ENCODE results near the gene VEZF1. TPM values are rescaled to one million over a fixed set of nuclear protein-coding genes. Genes with fewer than 3 reads are reported as not detected.

Gene VEZF1
- total and polyA plus RNA-seq, 2 donors (not counting 1 experiment from before 2014, with no cell fraction given), result 43.9 to 51.2 TPM

- no peaks in the 10 kb centered on the region for H4K20me1 ChIP-seq (ENCODE audit: control insufficient read depth, extremely low read depth, insufficient read depth, low read length)
Observed at GRCh38 chr17:57929386-57929785, 58.7 kb downstream of the VEZF1 start.

GRCh38 chr17:57928928-57929327, 59.1 kb downstream of the VEZF1 start:
- Histone ChIP-seq H3K27me3 (ENCODE audit: control insufficient read depth, insufficient read depth, low read length) (no peaks in the 10 kb centered on the region), H4K20me1 (ENCODE audit: control insufficient read depth, extremely low read depth, insufficient read depth, low read length) (no peaks in the 10 kb centered on the region), H3K4me3 (replicated peaks in 1 of 4; ENCODE audit: control extremely low read depth in 1 of 4, insufficient read depth in 1 of 4, low read depth in 3 of 4, low read length in 4 of 4) (no peak overlapping the region), H3K27ac (ENCODE audit: insufficient read depth, low read length) (no peak overlapping the region), H3K9me3 (ENCODE audit: control insufficient read depth, insufficient read depth, low read depth, low read length) (no peaks in the 10 kb centered on the region), H3K9ac (ENCODE audit: insufficient read depth, low read length) (no peak overlapping the region), H2AFZ (ENCODE audit: low read length) (no peak overlapping the region), H3K4me1 (ENCODE audit: control insufficient read depth, extremely low read depth, insufficient read depth, low read length) (peaks cover 6% of the 10 kb centered on the region), H3K79me2 (ENCODE audit: control insufficient read depth, insufficient read depth, low read length) (peaks cover 34% of the 10 kb centered on the region), H3K36me3 (ENCODE audit: control insufficient read depth, insufficient read depth, low read length) (peaks cover 2% of the 10 kb centered on the region), H3K4me2 (ENCODE audit: extremely low read depth, insufficient read depth, low read length) (no peak overlapping the region)
- DNase-seq (ENCODE audit: low read depth in 2 of 2), result no peak
- no peak for TF ChIP-seq EZH2 (IDR thresholded peaks at IDR 0.05; ENCODE audit: low read length, missing control alignments)
- no peak for TF ChIP-seq CTCF (conservative IDR thresholded peaks at IDR 0.05 in 1 of 2, IDR thresholded peaks at IDR 0.05 in 1 of 2; ENCODE audit: low read depth in 1 of 2, low read length in 2 of 2)

More at GRCh38 chr17:57929386-57929785, 58.7 kb downstream of the VEZF1 start:
- Histone ChIP-seq H3K9me3 (ENCODE audit: control insufficient read depth, insufficient read depth, low read depth, low read length) (no peaks in the 10 kb centered on the region), H2AFZ (ENCODE audit: low read length) (no peak overlapping the region), H3K36me3 (ENCODE audit: control insufficient read depth, insufficient read depth, low read length) (peaks cover 2% of the 10 kb centered on the region), H3K79me2 (ENCODE audit: control insufficient read depth, insufficient read depth, low read length) (peaks cover 34% of the 10 kb centered on the region), H3K9ac (ENCODE audit: insufficient read depth, low read length) (no peak overlapping the region), H3K4me3 (replicated peaks in 1 of 4; ENCODE audit: control extremely low read depth in 1 of 4, insufficient read depth in 1 of 4, low read depth in 3 of 4, low read length in 4 of 4) (no peak overlapping the region), H3K27me3 (ENCODE audit: control insufficient read depth, insufficient read depth, low read length) (no peaks in the 10 kb centered on the region), H3K4me1 (ENCODE audit: control insufficient read depth, extremely low read depth, insufficient read depth, low read length) (peaks cover 6% of the 10 kb centered on the region), H3K27ac (ENCODE audit: insufficient read depth, low read length) (no peak overlapping the region), H3K4me2 (ENCODE audit: extremely low read depth, insufficient read depth, low read length) (no peak overlapping the region)
- no peak for TF ChIP-seq CTCF (conservative IDR thresholded peaks at IDR 0.05 in 1 of 2, IDR thresholded peaks at IDR 0.05 in 1 of 2; ENCODE audit: low read depth in 1 of 2, low read length in 2 of 2)
- no peak for TF ChIP-seq EZH2 (IDR thresholded peaks at IDR 0.05; ENCODE audit: low read length, missing control alignments)
- DNase-seq (ENCODE audit: low read depth in 2 of 2), result no peak

- no peak overlapping the region for H3K4me3 ChIP-seq (replicated peaks in 1 of 4; ENCODE audit: control extremely low read depth in 1 of 4, insufficient read depth in 1 of 4, low read depth in 3 of 4, low read length in 4 of 4)
- no peaks in the 10 kb centered on the region for H4K20me1 ChIP-seq (ENCODE audit: control insufficient read depth, extremely low read depth, insufficient read depth, low read length)
- H3K9ac ChIP-seq (ENCODE audit: insufficient read depth, low read length), result no peak overlapping the region
- TF ChIP-seq CTCF (conservative IDR thresholded peaks at IDR 0.05 in 1 of 2, IDR thresholded peaks at IDR 0.05 in 1 of 2; ENCODE audit: low read depth in 1 of 2, low read length in 2 of 2) (no peak), EZH2 (IDR thresholded peaks at IDR 0.05; ENCODE audit: low read length, missing control alignments) (no peak)
- peak; percentile 84 to 88 for DNase-seq (ENCODE audit: low read depth in 2 of 2)
- peaks cover 6% of the 10 kb centered on the region for H3K4me1 ChIP-seq (ENCODE audit: control insufficient read depth, extremely low read depth, insufficient read depth, low read length)
- H3K79me2 ChIP-seq (ENCODE audit: control insufficient read depth, insufficient read depth, low read length), result peaks cover 28% of the 10 kb centered on the region
- no peaks in the 10 kb centered on the region for H3K9me3 ChIP-seq (ENCODE audit: control insufficient read depth, insufficient read depth, low read depth, low read length)
- H3K4me2 ChIP-seq (ENCODE audit: extremely low read depth, insufficient read depth, low read length), result no peak overlapping the region
- H3K27me3 ChIP-seq (ENCODE audit: control insufficient read depth, insufficient read depth, low read length), result no peaks in the 10 kb centered on the region
- H3K36me3 ChIP-seq (ENCODE audit: control insufficient read depth, insufficient read depth, low read length), result peaks cover 2% of the 10 kb centered on the region
- H3K27ac ChIP-seq (ENCODE audit: insufficient read depth, low read length), result no peak overlapping the region
- no peak overlapping the region for H2AFZ ChIP-seq (ENCODE audit: low read length)
Observed at GRCh38 chr17:57927048-57927723, 60.9 kb downstream of the VEZF1 start.
